Transverse colon (tissue), 4 donors: ENCODE measurements around the gene ATG7. TPM values are rescaled to one million over a fixed set of nuclear protein-coding genes. Genes with fewer than 3 reads are reported as not detected.

Source experiments
- DNase-seq: peaks from one replicate; pipeline ENCODE4 v3.0.0-alpha.2; 2019
- H3K27ac ChIP-seq, 4 donors: fragments of 200-600 bp; sonication (generic); 2 replicates each; pipeline ENCODE4 v1.5.1; 2016 to 2018; ENCODE audit warnings: inconsistent platforms in 4 of 4
- H3K27me3 ChIP-seq: fragments of 200-600 bp; sonication (generic); 2 replicates; pipeline ENCODE4 v1.5.1; 2017; ENCODE audit warnings: inconsistent platforms
- H3K36me3 ChIP-seq, 4 donors: fragments of 200-600 bp; sonication (generic); 2 replicates each; pipeline ENCODE4 v1.5.1; 2017 to 2019; ENCODE audit warnings: inconsistent platforms in 4 of 4
- H3K4me1 ChIP-seq, 4 donors: fragments of 200-600 bp; sonication (generic); 2 replicates each; pipeline ENCODE4 v1.5.1; 2017 to 2020; ENCODE audit warnings: inconsistent platforms in 4 of 4
- H3K4me3 ChIP-seq, 4 donors: fragments of 200-600 bp; sonication (generic); 1 replicate in 1 of 4; 2 replicates in 3 of 4; pipeline versions ENCODE4 v1.5.1 to v1.6.1; 2017 to 2019; ENCODE audit warnings: inconsistent platforms in 4 of 4
- H3K9me3 ChIP-seq, 2 donors: fragments of 200-600 bp; sonication (generic); 2 replicates each; pipeline ENCODE4 v1.5.1; 2017 to 2019; ENCODE audit warnings: inconsistent platforms in 2 of 2
- CTCF ChIP-seq, 5 experiments: fragments of 200-600 bp in 3 of 5; fragments of 450-650 bp in 2 of 5; sonication (generic) in 3 of 5; IDR thresholded peaks; 1 replicate in 2 of 5; 2 replicates in 3 of 5; pipeline ENCODE4 v1.5.1; 2016 to 2017; ENCODE audit warnings: antibody characterized with exemption in 5 of 5, inconsistent platforms in 3 of 5, mild to moderate bottlenecking in 2 of 5, moderate library complexity in 1 of 5
- EP300 ChIP-seq: sonication (generic); formaldehyde crosslinking; IDR thresholded peaks from one replicate; pipeline ENCODE4 v1.6.1; 2017; ENCODE audit warnings: antibody characterized with exemption, low read depth
- POLR2A ChIP-seq: fragments of 450-650 bp; IDR thresholded peaks from one replicate; pipeline ENCODE4 v1.6.1; 2016; ENCODE audit warnings: antibody characterized with exemption, mild to moderate bottlenecking, moderate library complexity
- POLR2AphosphoS5 ChIP-seq, 3 donors: sonication (generic); formaldehyde crosslinking; IDR thresholded peaks; one replicate each; pipeline ENCODE4 v1.6.1; 2016; ENCODE audit warnings: antibody characterized with exemption in 3 of 3
- WGBS, 2 donors: methylation state at CpG; one replicate each; pipeline ENCODE4 v1.1.5; 2018; ENCODE audit warnings: low coverage in 1 of 2; 5-methylcytosine and 5-hydroxymethylcytosine counted together
- in situ Hi-C, 4 donors: fragments of 200-750 bp; cut with MboI; loops; one replicate each; pipeline versions ENCODE4 v1.15.0 to v1.15.1; 2017; ENCODE audit warnings: low sequenced_read_pairs in 3 of 4, low pct_ligation_motif_present in 1 of 4, low pct_unique_long_range_greater_than_20kb in 1 of 4
- intact Hi-C: fragments of 100-400 bp; cut with DNase I; formaldehyde crosslinking; loops from one replicate; pipeline ENCODE4 v1.15.1; 2023; ENCODE audit warnings: low total_unique reads
- total RNA-seq, 4 donors: library from RNA; depleted of rRNA; stranded (reverse); fragments of >200 nt; gene quantifications; one replicate each; pipeline ENCODE4 v1.1.0, GENCODE V29; 2016

Gene ATG7
- total RNA-seq, 4 donors from 2014 or later, result 44.5 to 122 (median 75.0) TPM

GRCh38 chr3:11534011-11534792 is 262.0 kb downstream of the ATG7 start:
- no peak for TF ChIP-seq EP300
- TF ChIP-seq CTCF (IDR thresholded peaks at IDR 0.05), result no peak
- no peak for TF ChIP-seq POLR2A
- TF ChIP-seq POLR2AphosphoS5 (IDR thresholded peaks at IDR 0.05), result no peak
- Histone ChIP-seq H3K36me3 (no peaks in the 10 kb centered on the region), H3K4me3 (no peak overlapping the region), H3K27ac (no peak overlapping the region), H3K27me3 (no peaks in the 10 kb centered on the region), H3K4me1 (peaks cover 0 to 7% (median 2%) of the 10 kb centered on the region in 4 donors), H3K9me3 (no peaks in the 10 kb centered on the region)
- WGBS, 2 donors, result 91% methylated on average over 21 of the region's 21 CpGs; no CpG with 5 or more reads in 1 of the 2 donors
- intact Hi-C loops (no loop called here), in situ Hi-C loops (no loop called here)
- no peak for DNase-seq

- Histone ChIP-seq H3K36me3 (no peaks in the 10 kb centered on the region), H3K27me3 (no peaks in the 10 kb centered on the region), H3K4me3 (no peak overlapping the region), H3K27ac (no peak overlapping the region), H3K9me3 (no peaks in the 10 kb centered on the region), H3K4me1 (peaks cover 0 to 5% (median 2%) of the 10 kb centered on the region in 4 donors)
- intact Hi-C loops (no loop called here), in situ Hi-C loops (no loop called here)
- DNase-seq, result no peak
- TF ChIP-seq POLR2A (no peak), EP300 (no peak), POLR2AphosphoS5 (IDR thresholded peaks at IDR 0.05) (no peak), CTCF (IDR thresholded peaks at IDR 0.05) (no peak)
- WGBS, 2 donors, result 95% methylated on average over 7 of the region's 7 CpGs; no CpG with 5 or more reads in 1 of the 2 donors
Observed at GRCh38 chr3:11534793-11535101, 262.6 kb downstream of the ATG7 start.

GRCh38 chr3:11535243-11535960 is 263.2 kb downstream of the ATG7 start:
- intact Hi-C loops, result no loop called here
- Histone ChIP-seq H3K36me3 (no peaks in the 10 kb centered on the region), H3K27me3 (no peaks in the 10 kb centered on the region), H3K4me3 (no peak overlapping the region), H3K4me1 (peaks cover 0 to under 1% (median 0%) of the 10 kb centered on the region in 4 donors), H3K9me3 (no peaks in the 10 kb centered on the region), H3K27ac (no peak overlapping the region)
- in situ Hi-C loops, result no loop called here
- TF ChIP-seq POLR2A (no peak), CTCF (IDR thresholded peaks at IDR 0.05) (no peak), EP300 (no peak), POLR2AphosphoS5 (IDR thresholded peaks at IDR 0.05) (no peak)
- 95% methylated on average over 12 of the region's 13 CpGs; no CpG with 5 or more reads in 1 of the 2 donors for WGBS, 2 donors
- no peak for DNase-seq

- WGBS, 2 donors, result 90 to 100% methylated on average over 4 to 23 of the region's 23 CpGs
- H3K4me3 ChIP-seq, result no peak overlapping the region
- intact Hi-C loops (no loop called here), in situ Hi-C loops (no loop called here)
- no peaks in the 10 kb centered on the region for H3K27me3 ChIP-seq
- no peaks in the 10 kb centered on the region for H3K9me3 ChIP-seq
- TF ChIP-seq EP300 (no peak), POLR2A (no peak), CTCF (IDR thresholded peaks at IDR 0.05) (no peak), POLR2AphosphoS5 (IDR thresholded peaks at IDR 0.05) (no peak)
- no peak for DNase-seq
- no peak overlapping the region for H3K27ac ChIP-seq
- H3K36me3 ChIP-seq, result no peaks in the 10 kb centered on the region
- no peaks in the 10 kb centered on the region for H3K4me1 ChIP-seq
Observed at GRCh38 chr3:11536132-11536935, 264.1 kb downstream of the ATG7 start.
